Mesenteric fat pad (tissue), 1 donor: Measurements from ENCODE around the gene RASGRP3. TPM values are rescaled to one million over a fixed set of nuclear protein-coding genes. Genes with fewer than 3 reads are reported as not detected.
A peak's percentile ranks its signal among the peaks of the same experiment; 100 is the strongest.

Experiments used
- DNase-seq: peaks from one replicate; pipeline ENCODE4 v3.0.0-alpha.2; 2020; ENCODE audit warnings: low spot score
- total RNA-seq: library from RNA; stranded (reverse); fragmentation: NEBNext Ultra II Directional; extraction: Animal tissue kit (Norgen Biotek cat#: 25700); gene quantifications from one replicate; pipeline ENCODE4 v1.2.1, GENCODE V29; 2021
- donor health status: DM: yes; HTN: yes; CAD: no.

Gene RASGRP3
- total RNA-seq, 1 donor from 2014 or later = 16.1 TPM

GRCh38 chr2:33577084-33577483 is 100.6 kb downstream of the RASGRP3 start:
- DNase-seq = no peak

- DNase-seq = no peak
Measured at GRCh38 chr2:33577668-33578067, 101.2 kb downstream of the RASGRP3 start.

DNA sequence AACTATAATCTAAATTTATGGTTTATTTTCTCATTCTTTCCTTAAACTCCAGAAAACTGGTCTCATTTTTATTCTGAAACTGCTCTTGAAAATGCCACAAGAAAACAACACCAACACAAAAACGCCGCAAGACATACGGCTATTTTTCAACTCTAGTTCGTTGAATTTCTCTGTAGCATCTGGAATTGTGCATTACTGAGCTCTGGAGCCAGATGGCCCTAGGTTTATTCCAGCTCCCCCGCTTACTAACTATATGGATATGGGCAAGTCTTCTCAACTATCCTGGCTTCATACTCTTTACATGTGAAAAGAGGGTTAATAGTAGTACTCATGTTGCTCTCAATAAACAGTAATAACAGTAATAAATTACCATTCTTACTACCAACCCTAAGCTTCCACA is 102.8 kb downstream of the RASGRP3 start:
- DNase-seq = no peak

- DNase-seq = no peak
Measured at GRCh38 chr2:33581872-33582271, 105.4 kb downstream of the RASGRP3 start.

DNA sequence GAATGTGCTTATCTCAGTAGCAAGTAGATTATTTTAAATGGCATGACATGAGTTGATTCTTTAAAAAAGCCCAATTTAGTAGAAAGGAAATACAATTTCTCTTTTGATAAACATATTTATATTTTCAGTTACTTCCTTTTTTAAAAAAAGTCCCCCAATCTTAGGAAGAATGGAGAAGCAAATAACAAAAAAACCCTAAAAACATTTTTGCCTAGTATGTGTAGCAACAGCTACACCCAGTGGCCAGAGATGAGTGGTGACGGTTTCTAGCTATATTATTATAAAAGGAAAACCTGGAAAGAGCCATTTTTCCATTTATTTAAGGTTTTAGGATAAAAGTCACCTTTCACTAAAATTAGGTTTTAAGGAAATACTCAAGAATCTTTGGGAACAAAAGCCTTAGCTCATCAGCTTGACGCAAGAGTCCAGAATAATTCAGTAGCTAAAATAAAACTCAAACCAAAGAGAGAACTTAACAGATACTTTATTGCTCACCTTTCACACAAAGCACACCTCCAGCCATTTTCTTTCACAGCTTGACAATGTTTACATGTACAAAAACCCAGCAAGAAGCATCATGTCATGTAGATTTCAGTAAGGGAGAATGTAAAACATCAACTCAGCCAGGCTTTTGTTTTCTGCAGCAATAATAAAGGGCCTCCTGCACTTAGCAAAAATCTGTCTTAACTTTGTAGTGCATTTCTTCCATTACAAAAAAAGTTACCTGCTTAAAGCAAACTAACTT is 106.9 kb downstream of the RASGRP3 start:
- no peak for DNase-seq

- DNase-seq = no peak
Measured at GRCh38 chr2:33586766-33587165, 110.3 kb downstream of the RASGRP3 start.

- DNase-seq = no peak
Measured at GRCh38 chr2:33588232-33588631, 111.8 kb downstream of the RASGRP3 start.

DNA sequence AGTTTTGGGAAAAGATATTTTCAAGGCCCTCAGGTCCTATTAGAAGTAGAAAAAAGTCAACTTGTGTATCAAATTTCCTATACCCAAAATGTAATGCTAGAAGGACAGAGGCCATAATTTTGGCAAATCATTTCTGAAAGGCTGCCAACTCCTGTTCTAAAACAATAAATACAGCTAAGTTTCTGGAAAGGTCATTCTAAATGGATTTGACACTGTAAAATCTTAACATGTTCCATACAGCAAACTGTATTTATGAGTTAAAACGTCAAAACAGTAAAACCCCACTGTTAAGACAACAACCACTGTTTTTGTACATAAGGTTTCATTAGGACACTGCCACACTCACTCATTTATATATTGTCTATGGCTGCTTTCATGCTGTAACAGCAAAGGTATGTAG is 113.0 kb downstream of the RASGRP3 start:
- no peak for DNase-seq

DNA sequence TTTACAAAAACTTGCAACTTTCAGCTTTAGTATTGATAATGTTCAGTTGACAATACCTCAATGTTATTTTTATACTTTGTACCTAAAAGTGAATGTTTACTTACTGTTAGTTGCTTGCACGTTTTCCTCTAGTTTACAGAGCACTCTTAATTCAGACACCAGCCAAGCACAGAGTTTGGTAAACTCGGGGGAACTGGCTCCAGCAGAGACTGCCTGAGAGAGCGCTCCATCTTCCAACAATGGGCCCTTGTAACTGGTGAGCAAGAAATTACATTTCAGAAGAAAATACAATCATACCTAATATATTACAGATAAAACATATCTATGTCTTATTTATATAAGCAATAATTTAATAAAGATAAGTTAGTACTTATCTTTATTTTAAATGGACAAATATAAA is 118.9 kb downstream of the RASGRP3 start:
- DNase-seq = no peak

GRCh38 chr2:33597026-33597425 is 120.6 kb downstream of the RASGRP3 start:
- DNase-seq = no peak

DNA sequence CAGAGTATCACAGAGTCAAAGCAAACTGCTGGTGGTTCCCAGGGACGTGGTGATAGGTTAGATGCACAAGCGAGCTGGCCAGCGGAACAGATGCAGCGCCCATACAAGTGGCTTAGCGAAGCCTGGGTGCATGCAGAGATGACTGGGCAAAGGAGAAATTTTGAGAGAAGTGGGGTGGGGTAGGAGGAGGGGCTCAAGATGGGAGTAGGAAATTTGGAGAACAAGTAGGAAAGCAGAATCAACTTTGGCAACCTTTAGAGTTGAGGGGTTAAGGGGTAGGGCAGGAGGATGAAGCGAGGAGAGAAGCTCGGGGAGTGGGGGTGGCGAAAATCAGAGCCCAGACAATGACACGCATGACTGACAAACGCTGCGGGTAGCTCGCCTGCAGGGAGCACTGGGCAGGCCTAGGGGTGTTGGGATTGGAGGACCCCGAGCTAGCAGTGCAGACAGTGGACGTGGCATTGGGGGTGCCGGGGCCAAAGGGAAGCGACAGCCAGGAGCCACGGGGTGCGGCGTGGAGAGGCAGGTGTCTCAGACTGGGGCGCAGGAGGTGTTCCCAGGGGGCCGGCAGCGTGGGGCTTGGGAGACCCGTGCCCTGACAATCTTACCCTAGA is 122.2 kb downstream of the RASGRP3 start:
- no peak for DNase-seq

GRCh38 chr2:33599175-33599942 is 122.9 kb downstream of the RASGRP3 start, which contains the start of gene FAM98A:
Gene FAM98A (minus strand): TSS chr2:33599299. CDS start chr2:33599221, 78 bp downstream.
- peak; percentile 100 for DNase-seq

- no peak for DNase-seq
Measured at GRCh38 chr2:33599943-33600192, 123.4 kb downstream of the RASGRP3 start.

- no peak for DNase-seq
Measured at GRCh38 chr2:33602201-33602830, 125.9 kb downstream of the RASGRP3 start.

DNA sequence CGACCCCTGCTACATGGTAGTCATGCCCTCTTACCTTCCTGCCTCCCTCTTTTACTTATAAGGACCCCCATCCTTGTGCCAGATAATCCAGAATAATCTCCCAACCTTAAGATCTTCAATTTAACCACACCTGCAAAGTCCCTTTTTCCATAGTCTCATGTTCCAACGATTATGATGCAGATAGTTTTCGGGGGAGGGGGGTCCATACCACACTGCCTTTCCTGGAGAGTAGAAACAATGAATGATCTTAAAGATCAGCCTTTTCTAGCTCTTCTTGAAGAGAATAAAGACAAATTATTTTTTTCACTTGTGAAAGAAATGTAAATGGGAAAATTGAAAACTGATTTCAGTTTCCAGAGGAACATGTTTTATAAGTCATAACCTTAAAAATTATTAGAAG is 127.0 kb downstream of the RASGRP3 start:
- no peak for DNase-seq

DNA sequence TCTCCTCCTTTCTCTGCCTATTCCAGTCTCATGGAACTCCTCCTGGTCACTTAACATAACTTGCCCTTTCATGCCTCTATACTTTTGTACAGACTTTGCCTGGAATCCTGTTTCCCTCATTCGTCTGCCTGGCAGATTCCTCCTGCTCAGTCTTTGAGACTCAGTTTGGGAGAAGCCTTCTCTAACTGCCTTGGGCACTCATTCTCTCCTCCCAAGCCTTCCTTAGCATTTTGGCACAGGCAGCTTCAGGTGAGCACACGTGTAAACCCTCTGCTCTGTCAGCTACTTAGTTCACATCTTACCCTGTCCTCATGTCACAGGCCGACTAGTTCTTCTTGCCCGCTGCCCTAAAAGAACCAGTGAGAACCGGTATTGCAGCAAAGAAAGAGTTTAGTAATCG is 128.6 kb downstream of the RASGRP3 start:
- no peak for DNase-seq

GRCh38 chr2:33606100-33606499 is 129.7 kb downstream of the RASGRP3 start:
- DNase-seq = no peak

GRCh38 chr2:33606622-33607021 is 130.2 kb downstream of the RASGRP3 start:
- DNase-seq = no peak

GRCh38 chr2:33607251-33607721 is 130.8 kb downstream of the RASGRP3 start:
- DNase-seq = no peak

- no peak for DNase-seq
Measured at GRCh38 chr2:33607905-33608304, 131.5 kb downstream of the RASGRP3 start.

DNA sequence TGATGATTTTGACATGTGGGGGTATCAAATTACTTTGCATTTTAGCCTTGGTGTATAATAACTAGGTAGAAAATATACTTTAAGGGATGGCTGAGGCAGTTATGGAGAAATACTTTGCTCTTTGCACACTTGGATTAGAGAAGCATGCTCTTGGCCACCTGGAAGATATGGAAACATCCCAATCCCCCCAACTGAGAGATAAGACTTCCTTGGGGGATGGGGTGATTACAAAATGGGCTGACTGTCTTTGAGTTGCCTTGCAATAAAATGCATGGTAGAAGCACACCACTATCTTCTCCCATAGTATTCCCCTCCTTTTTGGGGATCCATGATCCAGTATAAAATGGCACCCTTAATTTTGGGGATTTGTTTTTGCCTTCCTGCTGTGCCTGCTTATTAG is 137.7 kb downstream of the RASGRP3 start:
- no peak for DNase-seq
